GM19467 (cell line): ENCODE results near the gene TRABD2B.

Experiments
- ATAC-seq: cut with Tn5 transposase; IDR thresholded peaks from one replicate; pipeline ENCODE4 v1.9.1; 2021; ENCODE audit warnings: mild to moderate bottlenecking, moderate library complexity; ENCODE audit not compliant: unreplicated experiment

TRABD2B gene

DNA sequence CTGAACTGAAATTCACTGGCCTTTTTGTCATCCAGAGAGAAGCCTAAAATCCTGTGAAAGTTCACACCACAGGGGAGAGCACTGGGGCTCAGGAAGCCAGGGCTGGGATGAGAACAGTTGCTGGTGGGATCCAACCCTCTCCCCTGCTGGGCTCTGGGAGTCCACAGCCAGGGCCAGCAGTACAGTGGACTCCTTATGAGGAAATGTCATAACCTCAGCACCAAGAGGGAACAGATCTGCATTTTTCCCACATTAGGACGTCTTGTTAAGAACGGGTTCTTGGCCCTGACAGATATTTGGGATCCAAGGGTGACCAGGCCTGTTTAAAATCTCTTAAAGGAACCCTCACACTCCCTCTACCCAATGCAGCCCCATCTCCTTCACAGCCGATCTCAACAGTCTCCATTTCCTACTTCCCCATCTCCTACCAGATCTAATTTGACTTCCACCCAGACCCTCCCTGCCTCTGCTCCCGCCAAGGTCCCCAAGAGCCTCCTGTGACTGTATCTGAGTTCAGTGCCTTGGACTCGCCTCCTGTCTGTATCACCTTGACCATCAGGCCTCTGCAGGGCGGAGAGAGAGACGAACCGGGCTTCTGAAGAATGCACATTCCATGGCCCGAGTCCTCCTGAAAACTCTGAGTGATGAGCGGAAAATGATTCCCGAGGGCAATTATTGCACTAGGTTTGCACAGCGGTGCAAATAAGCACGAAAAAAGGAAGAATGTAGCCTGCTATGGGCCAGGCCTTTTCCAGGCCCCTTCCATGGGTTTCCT is 159.9 kb downstream of the TRABD2B start:
- no peak for ATAC-seq

DNA sequence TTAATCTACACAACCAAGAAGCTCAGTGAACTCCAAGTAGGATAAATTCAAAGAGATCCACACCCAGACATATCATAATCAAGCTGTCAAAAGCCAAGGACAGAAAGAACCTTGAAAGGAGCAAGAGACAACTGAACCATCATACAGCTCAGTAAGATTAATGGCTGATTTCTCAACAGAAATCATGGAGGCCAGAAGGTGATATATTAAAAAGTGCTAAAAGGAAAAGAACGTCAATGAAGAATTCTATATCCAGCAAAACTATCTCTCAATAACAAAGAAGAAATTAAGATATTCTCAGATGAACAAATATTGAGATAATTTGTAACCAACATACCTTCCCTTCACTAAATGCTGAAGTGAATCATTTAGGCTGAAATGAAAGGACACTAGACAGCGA is 161.8 kb downstream of the TRABD2B start:
- ATAC-seq = no peak

DNA sequence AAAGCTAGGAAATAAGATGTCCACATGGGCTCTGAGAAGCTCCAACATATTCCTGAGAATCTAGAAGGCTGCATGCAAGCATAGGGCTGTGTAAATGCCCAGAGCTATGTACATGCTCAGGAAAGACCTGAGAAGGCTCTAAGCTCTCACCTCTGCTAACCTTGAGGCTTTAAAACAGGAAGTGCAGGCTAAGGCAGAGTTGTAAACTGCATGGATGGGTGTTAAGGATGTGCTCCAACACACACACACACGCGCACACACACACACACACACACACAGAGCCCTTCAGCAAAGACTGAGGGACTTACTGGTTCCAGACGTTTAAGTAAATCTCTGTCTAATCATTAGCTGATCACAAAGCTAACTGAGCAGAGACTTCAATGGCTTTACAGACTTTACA is 162.9 kb downstream of the TRABD2B start:
- no peak for ATAC-seq

DNA sequence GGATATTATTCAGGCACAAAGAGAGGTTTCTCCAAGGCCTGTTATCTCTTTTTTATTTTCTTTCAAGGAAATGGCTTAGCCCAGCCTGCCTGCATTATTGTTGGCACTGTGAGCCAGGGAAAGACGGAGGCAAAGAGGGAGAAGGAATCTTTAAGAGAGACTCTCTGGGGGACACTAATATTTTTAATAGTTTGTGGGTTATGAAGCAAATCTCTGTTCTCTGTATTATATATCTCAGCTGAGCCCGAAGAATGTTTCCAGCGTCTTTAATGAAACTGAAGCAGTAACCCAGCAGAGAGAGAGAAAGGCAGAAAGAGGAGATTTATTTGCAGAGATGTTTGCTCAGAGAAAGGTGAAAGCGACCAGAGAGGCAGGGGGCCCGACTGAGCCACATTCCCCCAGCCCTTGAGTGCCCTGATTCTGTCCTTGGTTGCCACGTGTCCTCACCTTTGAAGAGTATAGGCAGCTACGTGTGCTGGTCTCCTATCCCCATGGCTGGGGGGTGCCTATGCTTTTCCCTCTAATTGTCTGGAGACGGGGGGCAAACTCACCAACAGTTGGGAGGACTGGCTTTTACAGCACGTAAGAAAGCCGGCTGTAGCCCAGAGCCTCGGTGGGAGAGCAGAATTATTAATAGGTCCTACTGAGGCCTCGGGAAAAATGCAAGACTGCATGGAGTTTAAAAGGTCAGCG is 166.4 kb downstream of the TRABD2B start:
- ATAC-seq = no peak

DNA sequence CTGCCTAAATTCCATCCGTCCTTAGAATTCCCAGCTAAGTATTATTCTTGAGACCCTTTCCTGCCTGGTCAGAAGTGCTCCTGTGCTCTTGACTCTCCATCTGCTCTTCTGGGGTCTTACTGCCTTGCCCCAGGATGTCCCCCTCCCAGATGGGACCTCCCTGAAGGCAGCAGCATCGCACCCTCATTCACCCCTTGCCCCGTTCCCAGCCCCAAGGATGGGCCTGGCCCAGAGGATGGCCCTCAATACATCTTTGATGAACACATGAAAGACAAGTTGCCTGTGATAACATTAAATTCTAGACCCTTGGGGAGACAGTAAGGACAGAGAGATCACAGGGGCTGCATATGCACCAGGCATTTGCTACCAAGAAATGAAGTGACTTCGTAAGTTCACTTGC is 167.2 kb downstream of the TRABD2B start:
- ATAC-seq = no peak

DNA sequence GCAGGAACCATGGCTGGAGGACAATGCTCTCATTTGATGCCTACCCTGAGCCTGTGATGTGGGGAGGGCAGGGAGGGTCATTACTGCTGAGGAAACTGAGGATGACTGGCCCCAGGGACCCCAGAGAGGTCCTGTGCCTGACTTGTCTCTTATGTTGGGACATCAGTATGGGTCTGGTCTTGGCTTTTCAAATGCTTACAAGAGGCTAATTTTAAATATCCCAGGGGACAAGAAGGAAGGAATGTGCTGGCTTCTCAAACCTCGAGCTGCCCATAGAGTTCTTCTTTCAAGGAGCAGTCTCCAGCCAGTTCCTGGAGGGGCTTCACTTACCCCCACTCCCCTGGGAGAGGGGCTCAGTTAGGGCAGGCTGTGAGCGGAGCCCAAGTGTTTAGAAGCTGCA is 168.2 kb downstream of the TRABD2B start:
- no peak for ATAC-seq

DNA sequence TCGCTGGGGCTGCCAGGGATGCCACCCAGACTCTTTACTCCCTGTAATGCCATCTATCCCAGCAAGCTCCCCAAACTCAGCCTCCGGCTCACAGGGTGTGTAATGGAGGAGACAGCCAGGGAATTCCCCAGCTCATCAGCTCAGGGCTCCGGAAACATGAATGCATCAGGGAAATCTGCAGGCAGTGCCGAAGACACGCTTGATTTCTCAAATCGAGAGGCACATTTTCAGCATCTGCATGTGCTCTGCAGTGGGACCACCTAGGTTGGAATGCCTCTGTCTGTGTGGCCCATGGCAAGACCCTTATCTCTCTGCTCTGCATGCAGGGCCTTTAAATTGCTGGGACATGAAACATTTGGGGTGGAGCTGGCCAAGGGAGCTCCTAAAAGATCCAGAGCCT is 170.1 kb downstream of the TRABD2B start:
- no peak for ATAC-seq

DNA sequence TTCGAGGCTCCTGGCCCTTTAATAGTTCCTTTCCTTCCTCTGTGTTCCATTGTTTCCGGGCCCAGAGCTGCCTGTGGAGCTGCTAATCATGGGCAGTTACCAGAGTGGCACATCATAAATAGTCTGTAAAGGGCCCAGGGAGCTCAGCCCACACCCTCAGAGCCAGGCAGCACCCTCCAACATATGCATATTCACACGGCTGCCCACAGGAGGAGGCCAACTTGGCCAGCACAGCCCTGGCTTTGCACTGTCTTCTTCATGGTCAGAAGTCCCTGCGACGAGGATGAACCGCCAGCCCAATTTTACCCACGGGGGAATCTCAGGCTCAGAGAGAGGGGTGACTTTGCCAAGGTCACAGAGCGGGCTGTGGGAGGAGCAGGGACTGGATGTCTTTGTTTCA is 172.5 kb downstream of the TRABD2B start:
- ATAC-seq = no peak

DNA sequence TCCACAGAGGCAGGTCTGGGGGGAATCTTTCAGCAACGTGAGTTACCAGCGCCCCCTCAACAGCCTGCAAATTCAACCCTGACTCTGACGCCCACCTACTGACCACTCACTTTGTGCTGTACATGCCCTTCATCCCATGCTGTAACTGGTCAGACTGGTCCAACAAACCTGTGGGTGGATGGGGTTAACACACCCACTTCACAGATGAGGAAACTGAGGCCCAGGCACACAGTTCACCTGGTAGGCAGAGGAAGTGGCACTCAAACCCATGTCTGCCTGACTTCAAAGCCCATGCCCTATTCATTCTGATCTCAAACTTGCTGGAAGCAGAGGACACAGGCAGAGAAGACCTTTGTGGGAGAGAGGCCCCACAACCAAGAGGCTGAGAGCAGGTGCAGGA is 172.9 kb downstream of the TRABD2B start:
- ATAC-seq = no peak

DNA sequence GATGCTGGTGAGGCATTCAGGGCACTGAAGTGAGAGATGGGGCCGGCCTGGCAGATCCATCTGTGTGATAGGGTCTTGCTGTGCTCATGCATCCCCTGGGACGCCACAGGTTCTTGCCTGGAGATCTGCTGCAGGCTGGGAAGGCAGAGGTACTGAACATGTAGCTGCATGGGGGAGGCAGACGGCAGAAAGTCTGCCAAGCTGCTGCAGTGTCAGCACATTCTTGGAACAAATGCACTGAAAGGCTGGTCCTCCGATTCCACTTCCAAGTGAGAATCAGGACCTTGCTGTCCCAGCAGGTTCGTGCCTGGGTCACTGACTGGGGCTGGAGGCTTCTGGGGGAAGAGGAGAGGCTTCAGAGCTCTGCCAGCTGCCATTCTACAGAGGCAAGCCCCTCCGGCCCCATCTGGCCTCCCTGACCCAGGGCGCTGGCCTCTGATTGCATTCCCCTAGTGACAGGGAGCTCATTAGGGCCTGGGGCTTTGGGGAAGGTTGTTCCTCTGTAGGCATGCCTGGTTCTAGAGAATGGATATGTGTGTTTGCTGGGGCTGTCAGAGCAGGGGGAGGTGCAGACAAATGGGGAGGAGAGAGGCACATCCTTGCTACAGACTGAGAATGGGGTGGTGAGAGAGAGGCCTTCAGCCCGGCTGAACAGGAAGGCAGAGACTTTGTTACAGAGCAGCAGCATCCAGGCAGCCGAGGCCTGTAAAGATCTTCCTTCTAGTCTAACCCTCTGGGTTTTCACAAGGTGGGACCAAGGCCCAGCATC is 174.0 kb downstream of the TRABD2B start:
- ATAC-seq = no peak

DNA sequence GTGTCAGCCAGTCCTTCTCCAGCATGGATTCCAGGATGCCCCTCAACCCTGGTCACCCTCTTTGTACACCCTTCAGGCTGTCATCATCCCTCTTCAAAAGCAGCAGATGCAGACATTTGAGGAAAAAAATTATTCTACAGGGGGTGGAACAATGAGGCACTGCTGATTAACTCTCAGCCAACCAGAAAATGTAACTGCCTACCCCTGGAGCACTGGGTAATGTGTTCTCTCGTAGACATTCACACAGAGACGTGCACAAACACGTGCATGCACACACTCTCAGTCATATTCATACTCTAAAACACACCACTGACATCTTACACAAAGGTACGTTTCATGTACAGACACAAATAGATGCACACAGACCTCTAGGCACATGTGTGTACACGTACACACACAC is 175.4 kb downstream of the TRABD2B start:
- no peak for ATAC-seq

DNA sequence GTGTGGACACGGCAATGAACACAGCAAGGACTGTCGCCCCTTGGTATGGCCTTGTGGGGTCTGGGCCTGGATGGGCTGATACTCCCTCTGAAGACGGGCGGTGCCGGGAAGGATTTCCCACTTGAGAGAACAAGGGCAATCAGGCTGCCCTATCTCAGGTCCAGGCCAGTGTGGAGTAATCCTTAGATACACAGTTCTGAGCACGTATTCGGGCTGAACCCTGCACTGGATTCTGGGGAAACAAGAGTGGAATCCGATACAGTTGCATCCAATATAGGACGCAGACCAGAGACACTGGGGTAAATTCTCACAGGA is 177.7 kb downstream of the TRABD2B start:
- ATAC-seq = no peak

DNA sequence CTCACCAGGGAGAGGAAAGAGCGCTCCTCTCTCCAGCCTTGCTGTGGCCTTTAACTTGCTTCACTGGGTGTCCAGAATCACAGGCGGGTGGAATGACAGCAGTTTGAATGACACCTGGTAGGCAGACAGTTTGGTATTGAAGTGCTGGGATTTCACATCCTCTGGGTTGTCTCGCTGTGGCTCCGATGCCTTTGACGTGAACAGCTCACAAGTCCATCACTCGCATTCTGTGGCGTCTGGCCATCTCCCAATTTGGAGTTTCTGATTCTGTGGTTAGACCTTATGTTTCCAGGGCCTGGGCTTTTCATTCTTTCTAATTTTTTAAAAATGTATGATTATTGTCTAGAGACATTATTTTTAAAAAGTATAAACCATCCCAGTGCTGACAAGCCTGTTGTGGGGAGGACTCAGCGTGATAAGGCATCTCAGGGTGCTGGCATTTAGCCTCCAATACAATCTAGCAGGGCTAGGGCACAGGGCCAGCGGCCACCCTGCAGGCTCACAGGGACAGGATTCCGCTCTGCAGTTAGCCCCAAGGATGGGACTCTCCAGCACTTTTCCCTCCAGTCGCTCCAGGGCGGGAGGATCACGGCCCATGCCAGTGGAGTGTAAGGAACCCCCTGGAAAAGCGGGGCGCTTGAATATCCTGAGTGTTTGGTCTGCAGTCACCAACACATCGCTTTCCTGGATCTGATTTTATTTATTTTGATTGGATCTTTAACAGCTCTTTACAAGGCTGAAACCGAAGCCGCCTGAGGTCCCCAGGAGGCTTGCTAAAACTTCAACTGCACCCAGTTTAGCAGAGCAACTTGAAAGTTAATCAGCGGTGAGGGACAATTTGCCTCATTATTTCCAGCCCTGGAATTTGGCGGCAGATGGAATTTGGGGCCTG is 178.3 kb downstream of the TRABD2B start:
- ATAC-seq = no peak

DNA sequence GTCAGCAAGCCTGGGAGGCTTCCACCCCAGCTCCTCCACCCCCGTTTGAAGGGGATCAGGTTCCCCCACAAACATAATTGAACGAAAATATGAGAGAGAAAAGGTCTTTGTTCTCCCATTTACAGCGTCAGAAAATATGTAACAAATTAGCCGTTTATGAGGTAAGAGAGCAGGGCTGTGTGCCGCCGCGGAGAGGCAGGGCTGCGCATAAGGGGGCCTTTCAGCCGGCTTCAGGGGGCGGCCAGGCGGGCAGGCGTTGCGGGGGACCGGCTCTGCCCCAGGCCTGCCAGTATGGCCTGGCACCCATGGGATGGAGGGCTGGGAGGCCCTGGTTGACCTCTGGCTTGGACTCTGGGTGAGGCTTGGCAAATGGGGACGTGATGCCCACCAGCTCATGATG is 179.3 kb downstream of the TRABD2B start:
- ATAC-seq = no peak

DNA sequence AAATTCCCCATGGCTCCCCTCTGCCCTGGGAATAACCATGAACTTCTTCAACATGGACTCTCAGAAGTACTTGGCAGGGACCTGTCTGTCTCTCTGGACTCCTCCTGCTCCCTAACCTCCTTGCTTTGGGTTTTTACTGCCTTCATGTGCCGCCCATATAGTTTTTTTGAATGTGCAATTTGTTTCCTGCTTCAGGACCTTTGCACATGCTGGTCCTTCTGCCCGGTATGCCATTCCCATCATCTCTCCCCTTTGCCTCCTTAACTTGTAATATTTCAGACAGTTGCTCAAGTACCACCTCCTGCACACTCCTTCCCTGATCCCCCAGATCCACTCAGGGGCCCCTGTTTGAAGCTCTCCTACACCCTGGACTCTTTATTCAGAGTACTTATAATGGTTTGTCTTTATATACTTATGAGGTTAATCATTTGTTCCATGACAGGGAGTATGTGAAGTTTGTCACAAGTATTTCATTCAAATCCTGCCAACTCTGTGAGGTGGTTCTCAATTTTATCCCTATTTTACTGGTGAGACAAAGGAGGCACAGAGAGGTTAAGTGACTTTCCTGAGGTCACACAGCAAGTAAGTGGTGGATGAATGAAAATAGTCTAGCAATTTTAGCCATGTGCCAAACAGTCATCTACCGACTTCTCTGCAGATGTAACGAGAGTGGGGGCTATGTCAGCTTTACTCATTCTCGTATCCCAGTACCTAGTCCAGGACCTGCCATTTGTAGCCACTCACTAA is 180.7 kb downstream of the TRABD2B start:
- ATAC-seq = no peak

DNA sequence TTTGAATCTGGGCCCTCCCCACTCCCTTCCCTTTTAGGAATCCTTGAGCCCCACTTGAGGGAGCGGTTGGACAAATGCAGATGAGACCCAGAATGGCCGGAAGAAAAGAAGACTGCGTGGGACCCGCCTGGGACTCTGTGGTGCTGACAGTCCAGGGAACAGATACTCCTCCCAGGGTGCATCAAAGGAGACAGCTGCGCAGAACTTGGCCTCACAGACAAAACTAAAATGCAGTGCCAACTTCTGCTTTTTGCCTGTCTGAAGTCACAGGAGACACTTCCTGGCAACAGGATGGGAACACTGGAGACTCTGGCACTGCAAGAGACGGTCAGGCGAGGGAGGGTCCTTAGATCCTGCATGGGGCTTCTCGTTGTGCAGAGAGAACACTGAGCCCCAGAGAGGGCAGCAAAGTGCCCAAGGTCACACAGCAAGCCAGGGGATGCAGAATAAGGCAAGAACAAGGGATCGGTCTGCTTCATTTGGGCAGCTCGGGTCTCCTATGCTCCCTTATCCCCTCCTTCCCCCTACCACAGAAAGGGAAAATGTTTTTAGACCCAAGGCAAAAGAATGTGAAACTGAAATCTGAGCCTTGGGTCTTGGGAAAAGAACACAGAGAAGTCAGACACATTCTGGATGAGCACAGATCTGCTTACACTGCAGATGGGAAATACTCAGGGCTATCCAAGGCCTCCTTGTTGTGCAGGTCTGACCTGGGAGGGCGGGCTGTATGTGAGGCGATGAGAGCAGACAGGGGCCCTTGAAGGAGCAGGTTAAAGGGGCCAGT is 182.4 kb downstream of the TRABD2B start:
- no peak for ATAC-seq

DNA sequence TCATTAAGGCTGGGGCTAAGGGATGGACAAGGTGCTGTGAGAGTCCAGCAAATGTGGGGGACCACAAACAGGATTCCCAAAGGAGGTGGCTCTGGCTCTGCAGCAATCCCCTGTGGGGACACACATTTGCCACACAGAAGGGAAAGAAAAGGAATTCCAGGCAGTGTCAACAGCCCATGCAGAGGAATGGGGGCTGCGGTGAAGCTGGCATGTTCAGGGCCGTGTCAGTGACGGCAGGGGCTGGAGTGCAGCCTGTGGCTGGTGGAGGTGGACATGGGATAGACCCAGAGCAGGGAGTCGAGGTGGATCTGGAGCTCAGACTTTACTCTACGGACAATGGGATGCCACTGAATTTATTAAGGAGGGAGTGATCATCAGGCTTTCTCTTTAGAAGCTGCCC is 183.2 kb downstream of the TRABD2B start:
- ATAC-seq = no peak

DNA sequence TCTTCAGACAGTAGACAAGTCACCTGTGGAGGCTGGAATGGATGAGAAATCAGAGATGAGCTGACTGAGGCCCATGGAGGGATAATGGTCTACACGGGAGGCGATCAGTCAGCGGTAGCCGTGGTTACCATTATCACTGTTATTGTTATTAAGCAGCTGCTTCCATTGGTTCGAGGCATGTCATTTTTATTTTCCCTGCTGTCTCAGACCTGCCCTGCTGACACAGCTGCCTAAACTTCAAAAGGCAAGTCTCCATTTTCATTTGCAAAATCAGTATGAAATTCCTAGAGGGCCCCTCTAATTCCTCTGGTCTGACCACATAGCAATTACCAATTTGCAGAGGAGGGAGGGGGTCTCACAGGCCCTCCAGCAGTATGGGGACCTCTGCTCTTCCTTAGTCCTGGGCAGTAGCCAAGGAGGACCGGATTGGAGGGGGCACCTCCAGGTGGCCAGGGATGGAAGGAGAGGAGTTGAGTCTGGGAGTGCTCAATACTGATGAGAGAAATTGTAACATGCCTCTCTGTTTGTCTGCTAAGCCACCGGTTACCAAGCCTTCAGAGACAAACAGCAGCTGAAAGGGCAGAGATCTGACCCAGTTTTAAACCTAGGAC is 184.2 kb downstream of the TRABD2B start:
- ATAC-seq = no peak
